Neutrophil (primary cell): ENCODE measurements around the gene VDR.

Experiments
- H3K27ac ChIP-seq: fragments of 200-600 bp; sonication (generic); 2 replicates; pipeline ENCODE4 v1.5.1; 2016; ENCODE audit warnings: mild to moderate bottlenecking, moderate library complexity
- H3K27me3 ChIP-seq: fragments of 200-600 bp; sonication (generic); 2 replicates; pipeline ENCODE4 v1.6.0; 2016; ENCODE audit warnings: mild to moderate bottlenecking
- H3K36me3 ChIP-seq: fragments of 200-600 bp; sonication (generic); 2 replicates; pipeline ENCODE4 v1.5.1; 2017
- H3K4me1 ChIP-seq, 2 experiments: fragments of 200-600 bp in 1 of 2; sonication (generic) in 1 of 2; 1 replicate in 1 of 2; 2 replicates in 1 of 2; pipeline versions ENCODE4 v1.5.1 to v1.6.1; 2013 to 2016; ENCODE audit warnings: low read depth in 1 of 2, low read length in 1 of 2, mild to moderate bottlenecking in 1 of 2, moderate library complexity in 1 of 2; ENCODE audit not compliant: control insufficient read depth in 1 of 2, insufficient read depth in 1 of 2
- H3K4me3 ChIP-seq, 2 experiments: fragments of 200-600 bp in 1 of 2; sonication (generic) in 1 of 2; 1 replicate in 1 of 2; 2 replicates in 1 of 2; pipeline ENCODE4 v1.5.1; 2013 to 2016; ENCODE audit warnings: low read depth in 1 of 2, low read length in 1 of 2, mild to moderate bottlenecking in 1 of 2, moderate library complexity in 1 of 2
- H3K9me3 ChIP-seq: fragments of 200-600 bp; sonication (generic); 2 replicates; pipeline ENCODE4 v1.5.1; 2016
- CTCF ChIP-seq: fragments of 200-600 bp; sonication (generic); IDR thresholded peaks from 2 replicates; pipeline ENCODE4 v1.5.1; 2016; ENCODE audit warnings: antibody characterized with exemption

VDR gene

GRCh38 chr12:47875746-47876439 is 28.9 kb downstream of the VDR start:
- H3K9me3 ChIP-seq: no peaks in the 10 kb centered on the region
- peaks cover 0 to under 1% of the 10 kb centered on the region in 2 experiments for H3K4me1 ChIP-seq
- H3K36me3 ChIP-seq: peaks cover 54% of the 10 kb centered on the region
- H3K27ac ChIP-seq: no peak overlapping the region
- no peak overlapping the region for H3K4me3 ChIP-seq
- no peak for TF ChIP-seq CTCF
- no peaks in the 10 kb centered on the region for H3K27me3 ChIP-seq

GRCh38 chr12:47874316-47874715 is 30.5 kb downstream of the VDR start:
- H3K4me3 ChIP-seq: no peak overlapping the region
- no peaks in the 10 kb centered on the region for H3K9me3 ChIP-seq
- no peaks in the 10 kb centered on the region for H3K4me1 ChIP-seq
- H3K27ac ChIP-seq: no peak overlapping the region
- H3K36me3 ChIP-seq: peaks cover 53% of the 10 kb centered on the region
- no peaks in the 10 kb centered on the region for H3K27me3 ChIP-seq
- TF ChIP-seq CTCF: no peak

- Histone ChIP-seq H3K36me3 (peaks cover 22% of the 10 kb centered on the region), H3K4me3 (no peak overlapping the region), H3K4me1 (no peaks in the 10 kb centered on the region), H3K27me3 (no peaks in the 10 kb centered on the region), H3K27ac (no peak overlapping the region), H3K9me3 (no peaks in the 10 kb centered on the region)
- no peak for TF ChIP-seq CTCF
These were observed 34.5 kb downstream of the VDR start for GRCh38 chr12:47870175-47870781.

GRCh38 chr12:47868552-47869031 is 36.2 kb downstream of the VDR start:
- Histone ChIP-seq H3K4me1 (no peaks in the 10 kb centered on the region), H3K36me3 (peaks cover 26% of the 10 kb centered on the region), H3K27me3 (no peaks in the 10 kb centered on the region), H3K9me3 (no peaks in the 10 kb centered on the region), H3K27ac (no peak overlapping the region), H3K4me3 (no peak overlapping the region)
- TF ChIP-seq CTCF: no peak

GRCh38 chr12:47868041-47868440 is 36.8 kb downstream of the VDR start:
- Histone ChIP-seq H3K27me3 (no peaks in the 10 kb centered on the region), H3K9me3 (no peaks in the 10 kb centered on the region), H3K36me3 (peaks cover 30% of the 10 kb centered on the region), H3K4me1 (no peaks in the 10 kb centered on the region), H3K27ac (no peak overlapping the region), H3K4me3 (no peak overlapping the region)
- TF ChIP-seq CTCF: no peak
